K562 (cell line): ENCODE measurements around the gene ZNF513. TPM values are rescaled to one million over a fixed set of nuclear protein-coding genes. Genes with fewer than 3 reads are reported as not detected.

ENCODE experiments used
- ARHGAP35 ChIP-seq: fragments of 450-650 bp; IDR thresholded peaks from 2 replicates; pipeline ENCODE4 v1.6.1; 2018; ENCODE audit not compliant: partially characterized antibody
- DACH1 ChIP-seq: fragments of 450-650 bp; IDR thresholded peaks from 2 replicates; pipeline ENCODE4 v1.6.1; 2018; ENCODE audit not compliant: partially characterized antibody
- E4F1 ChIP-seq: fragments of 250-450 bp; sonication (Bioruptor Pico); IDR thresholded peaks from 2 replicates; pipeline ENCODE4 v1.5.0; 2021; ENCODE audit warnings: mild to moderate bottlenecking, borderline replicate concordance
- HINFP ChIP-seq: fragments of 450-650 bp; conservative IDR thresholded peaks from 2 replicates; pipeline ENCODE4 v1.6.1; 2016; ENCODE audit warnings: missing genetic modification characterization, low read depth, mild to moderate bottlenecking, control low read depth, missing compliant biosample characterization
- MGA ChIP-seq: fragments of 450-650 bp; IDR thresholded peaks from 2 replicates; pipeline ENCODE4 v1.6.1; 2016; ENCODE audit warnings: mild to moderate bottlenecking, moderate library complexity
- RAD21 ChIP-seq, 2 experiments: fragments of 250-450 bp in 1 of 2; fragments of 450-650 bp in 1 of 2; sonication (Bioruptor Pico) in 1 of 2; formaldehyde crosslinking in 1 of 2; IDR thresholded peaks in 1 of 2; conservative IDR thresholded peaks in 1 of 2; 2 replicates each; pipeline versions ENCODE4 v1.4.0 to v1.8.0; 2020 to 2022; ENCODE audit warnings: mild to moderate bottlenecking in 2 of 2, moderate library complexity in 1 of 2
- ZSCAN29 ChIP-seq: fragments of 450-650 bp; IDR thresholded peaks from 2 replicates; pipeline ENCODE4 v1.6.1; 2017
- polyA plus RNA-seq, 8 experiments: library from polyadenylated mRNA; depleted of rRNA in 4 of 8; stranded (reverse) in 5 of 8; unstranded in 3 of 8; fragments of >200 nt; fragmentation: Nextera tagmentation in 2 of 8; fragmentation: Illumina TruSeq in 1 of 8; extraction: Ambion mirVana in 2 of 8; extraction: Trizol in 1 of 8; gene quantifications; 2 replicates each; pipeline versions ENCODE4 v1.2.1 to v1.2.3, GENCODE V29; 2011 to 2014; ENCODE audit warnings: inconsistent platforms in 1 of 8, missing spikeins in 1 of 8
- total RNA-seq, 7 experiments: library from RNA; depleted of rRNA in 6 of 7; stranded (reverse); fragments of >200 nt in 6 of 7; fragmentation: Illumina TruSeq in 2 of 7; extraction: Trizol in 2 of 7; gene quantifications; 2 replicates each; pipeline versions ENCODE4 v1.2.1 to v1.2.3, GENCODE V29; 2011 to 2021; ENCODE audit warnings: low replicate concordance in 1 of 7

The ZNF513 gene
- total and polyA plus RNA-seq, 9 of the 15 experiments (the other 6 are each of a cell fraction or from before 2014, with no cell fraction given): 0.04 to 13.6 (median 4.4) TPM

- TF ChIP-seq MGA: peak; percentile 94
- no peak for TF ChIP-seq E4F1 (CRISPR knock-in tag)
- TF ChIP-seq ARHGAP35: no peak
- no peak for TF ChIP-seq ZSCAN29
- no peak for TF ChIP-seq DACH1
- no peak for TF ChIP-seq RAD21 (CRISPR knock-in tag; conservative IDR thresholded peaks at IDR 0.05 in 1 of 2, IDR thresholded peaks at IDR 0.05 in 1 of 2)
- no peak for TF ChIP-seq HINFP (tag)
Measured at GRCh38 chr2:27356382-27357181, 24.0 kb downstream of the ZNF513 start, which contains the start of gene GTF3C2 (continued).
